Esophagus muscularis mucosa (tissue), 4 donors: Measurements from ENCODE around the gene ABCA6. TPM values are rescaled to one million over a fixed set of nuclear protein-coding genes. Genes with fewer than 3 reads are reported as not detected.
"Not testable (repeated sequence)": the region's sequence is repeated elsewhere in the genome, so short reads cannot be mapped to it uniquely, and the experiment has no call there.

ENCODE experiments used
- DNase-seq: peaks from one replicate; pipeline ENCODE4 v3.0.0-alpha.2; 2017; ENCODE audit errors: extremely low spot score
- H3K27ac ChIP-seq, 4 donors: fragments of 200-600 bp; sonication (generic); replicated peaks in 1 of 4; 1 replicate in 3 of 4; 2 replicates in 1 of 4; pipeline ENCODE4 v1.5.1; 2016 to 2019; ENCODE audit warnings: mild to moderate bottlenecking in 1 of 4
- H3K27me3 ChIP-seq, 4 donors: fragments of 200-600 bp; sonication (generic); one replicate each; pipeline versions ENCODE4 v1.5.1 to v1.6.0; 2016 to 2019
- H3K36me3 ChIP-seq, 4 donors: fragments of 200-600 bp; sonication (generic); one replicate each; pipeline ENCODE4 v1.5.1; 2016 to 2019
- H3K4me1 ChIP-seq, 4 donors: fragments of 200-600 bp; sonication (generic); one replicate each; pipeline ENCODE4 v1.5.1; 2016 to 2019
- H3K4me3 ChIP-seq, 4 donors: fragments of 200-600 bp; sonication (generic); 1 replicate in 2 of 4; 2 replicates in 2 of 4; pipeline ENCODE4 v1.5.1; 2016 to 2019; ENCODE audit warnings: mild to moderate bottlenecking in 4 of 4, moderate library complexity in 1 of 4
- H3K9me3 ChIP-seq, 4 donors: fragments of 200-600 bp; sonication (generic); 1 replicate in 3 of 4; 2 replicates in 1 of 4; pipeline ENCODE4 v1.5.1; 2016 to 2019
- CTCF ChIP-seq, 3 experiments: fragments of 200-600 bp in 2 of 3; fragments of 450-650 bp in 1 of 3; sonication (generic) in 2 of 3; IDR thresholded peaks; one replicate each; pipeline ENCODE4 v1.5.1; 2017 to 2019; ENCODE audit warnings: antibody characterized with exemption in 3 of 3, mild to moderate bottlenecking in 2 of 3, moderate library complexity in 1 of 3
- EP300 ChIP-seq: sonication (generic); formaldehyde crosslinking; IDR thresholded peaks from one replicate; pipeline ENCODE4 v1.6.1; 2017; ENCODE audit warnings: antibody characterized with exemption
- POLR2A ChIP-seq: fragments of 450-650 bp; IDR thresholded peaks from one replicate; pipeline ENCODE4 v1.6.1; 2017; ENCODE audit warnings: antibody characterized with exemption, moderate library complexity, mild to moderate bottlenecking, low read depth
- POLR2AphosphoS5 ChIP-seq, 2 donors: sonication (generic); formaldehyde crosslinking; IDR thresholded peaks; one replicate each; pipeline ENCODE4 v1.6.1; 2017; ENCODE audit warnings: antibody characterized with exemption in 2 of 2
- WGBS: methylation state at CpG from one replicate; pipeline ENCODE4 v1.1.5; 2018; 5-methylcytosine and 5-hydroxymethylcytosine counted together
- intact Hi-C: fragments of 100-400 bp; cut with DNase I; formaldehyde crosslinking; loops from one replicate; pipeline ENCODE4 v1.15.1; 2023
- total RNA-seq, 4 donors: library from RNA; depleted of rRNA; stranded (reverse); fragments of >200 nt; gene quantifications; one replicate each; pipeline versions ENCODE4 v1.1.0 to v1.2.1, GENCODE V29; 2016

ABCA6 gene
- total RNA-seq, 4 donors from 2014 or later = 45.1 to 85.1 (median 47.2) TPM

- H3K9me3 ChIP-seq = peaks cover 0 to 26% (median 16%) of the 10 kb centered on the region in 4 donors
- H3K36me3 ChIP-seq = peaks cover 10 to 36% (median 24%) of the 10 kb centered on the region in 4 donors
- DNase-seq = no peak
- H3K4me3 ChIP-seq = no peak overlapping the region
- no peaks in the 10 kb centered on the region for H3K27me3 ChIP-seq
- H3K27ac ChIP-seq = no peak overlapping the region
- TF ChIP-seq EP300 (no peak), CTCF (IDR thresholded peaks at IDR 0.05) (no peak), POLR2A (no peak), POLR2AphosphoS5 (IDR thresholded peaks at IDR 0.05) (no peak)
- no peaks in the 10 kb centered on the region for H3K4me1 ChIP-seq
- intact Hi-C loops = no loop called here
These were observed 65.9 kb downstream of the ABCA6 start for GRCh38 chr17:69075823-69076222.

- peaks cover 0 to 12% (median 7%) of the 10 kb centered on the region in 4 donors for H3K36me3 ChIP-seq
- not testable (repeated sequence) for DNase-seq
These were observed 68.3 kb downstream of the ABCA6 start for GRCh38 chr17:69073392-69073791.

GRCh38 chr17:69072803-69073256 is 68.9 kb downstream of the ABCA6 start:
- H3K4me1 ChIP-seq, H3K27me3 ChIP-seq, H3K4me3 ChIP-seq, DNase-seq, H3K27ac ChIP-seq, H3K36me3 ChIP-seq, intact Hi-C loops: not testable (repeated sequence)
- 70% methylated on average over 1 of the region's 1 CpG for WGBS
- H3K9me3 ChIP-seq = peaks cover 0 to 26% (median 16%) of the 10 kb centered on the region in 4 donors

More at GRCh38 chr17:69073392-69073791, 68.3 kb downstream of the ABCA6 start:
- intact Hi-C loops, H3K27ac ChIP-seq, H3K4me3 ChIP-seq, H3K4me1 ChIP-seq, H3K27me3 ChIP-seq: not testable (repeated sequence)
- peaks cover 0 to 26% (median 16%) of the 10 kb centered on the region in 4 donors for H3K9me3 ChIP-seq

GRCh38 chr17:69071233-69071586 is 70.5 kb downstream of the ABCA6 start:
- peaks cover 0 to 20% (median 13%) of the 10 kb centered on the region in 4 donors for H3K9me3 ChIP-seq
- intact Hi-C loops, DNase-seq, H3K4me1 ChIP-seq, H3K27me3 ChIP-seq, H3K36me3 ChIP-seq, H3K4me3 ChIP-seq, H3K27ac ChIP-seq: not testable (repeated sequence)
- WGBS = 94% methylated on average over 4 of the region's 4 CpGs

- H3K4me3 ChIP-seq, DNase-seq, H3K27me3 ChIP-seq, H3K4me1 ChIP-seq, intact Hi-C loops, H3K27ac ChIP-seq, H3K36me3 ChIP-seq: not testable (repeated sequence)
- WGBS = 71% methylated on average over 10 of the region's 12 CpGs
- H3K9me3 ChIP-seq = peaks cover 0 to 14% (median 10%) of the 10 kb centered on the region in 4 donors
These were observed 71.1 kb downstream of the ABCA6 start for GRCh38 chr17:69070378-69071232.

GRCh38 chr17:69069226-69069750 is 72.4 kb downstream of the ABCA6 start:
- H3K9me3 ChIP-seq = peaks cover 0 to 7% (median 0%) of the 10 kb centered on the region in 4 donors
- no peak overlapping the region for H3K27ac ChIP-seq
- no peaks in the 10 kb centered on the region for H3K4me1 ChIP-seq
- 77% methylated on average over 5 of the region's 5 CpGs for WGBS
- intact Hi-C loops = no loop called here
- DNase-seq = no peak
- H3K27me3 ChIP-seq = no peaks in the 10 kb centered on the region
- TF ChIP-seq CTCF (IDR thresholded peaks at IDR 0.05) (no peak), POLR2A (no peak), EP300 (no peak), POLR2AphosphoS5 (IDR thresholded peaks at IDR 0.05) (no peak)
- H3K4me3 ChIP-seq = no peak overlapping the region
- H3K36me3 ChIP-seq = no peaks in the 10 kb centered on the region
